Measurements from ENCODE around the gene CMTM3. TPM values are rescaled to one million over a fixed set of nuclear protein-coding genes. Genes with fewer than 3 reads are reported as not detected.

Gene CMTM3
- total and polyA plus RNA-seq, 4 donors: 1.6 to 12.2 (median 4.6) TPM

- WGBS: 97% methylated on average over 2 of the region's 2 CpGs
Observed at GRCh38 chr16:66568355-66568754, 36.1 kb upstream of the CMTM3 start.

More at GRCh38 chr16:66568355-66568754, 36.1 kb upstream of the CMTM3 start:
- Histone ChIP-seq H3K27ac (ENCODE audit: low read depth in 1 of 2, low read length in 2 of 2) (no peak overlapping the region), H3K27me3 (ENCODE audit: control insufficient read depth in 4 of 4, insufficient read depth in 4 of 4, low read length in 3 of 4) (no peaks in the 10 kb centered on the region), H3K4me3 (ENCODE audit: low read depth in 1 of 3, low read length in 3 of 3) (no peak overlapping the region), H3K36me3 (ENCODE audit: control insufficient read depth in 4 of 4, insufficient read depth in 3 of 4, low read depth in 1 of 4, low read length in 3 of 4) (peaks cover 0 to 6% (median 0%) of the 10 kb centered on the region in 4 donors), H3K4me1 (ENCODE audit: control insufficient read depth in 4 of 4, insufficient read depth in 4 of 4, low read length in 3 of 4) (peaks cover 0 to 1% (median 0%) of the 10 kb centered on the region in 4 donors), H3K9me3 (ENCODE audit: control insufficient read depth in 4 of 4, low read length in 3 of 4) (no peaks in the 10 kb centered on the region), H3K9ac (ENCODE audit: low read depth in 1 of 2, low read length in 2 of 2) (no peak overlapping the region)
- DNase-seq (ENCODE audit: low spot score): no peak
- TF ChIP-seq GABPA (IDR thresholded peaks at IDR 0.05 in 1 of 2, conservative IDR thresholded peaks at IDR 0.05 in 1 of 2) (no peak), MAX (IDR thresholded peaks at IDR 0.05) (no peak), YY1 (IDR thresholded peaks at IDR 0.05) (no peak), REST (IDR thresholded peaks at IDR 0.05) (no peak), RAD21 (IDR thresholded peaks at IDR 0.05) (no peak), HNF4A (conservative IDR thresholded peaks at IDR 0.05) (no peak), NR2F2 (IDR thresholded peaks at IDR 0.05) (no peak), ZBTB33 (IDR thresholded peaks at IDR 0.05) (no peak), FOXA1 (IDR thresholded peaks at IDR 0.05) (no peak), CTCF (IDR thresholded peaks at IDR 0.05; ENCODE audit: low read depth, low read length, missing input control) (no peak), FOXA2 (IDR thresholded peaks at IDR 0.05) (no peak), ATF3 (IDR thresholded peaks at IDR 0.05) (no peak), RXRA (IDR thresholded peaks at IDR 0.05) (no peak), SP1 (IDR thresholded peaks at IDR 0.05) (no peak), EGR1 (IDR thresholded peaks at IDR 0.05; ENCODE audit: low read depth in 2 of 2) (no peak), TAF1 (conservative IDR thresholded peaks at IDR 0.05) (no peak), HNF4G (IDR thresholded peaks at IDR 0.05) (no peak), JUND (IDR thresholded peaks at IDR 0.05) (no peak)

Data from liver (tissue), 9 donors.